ENCODE measurements around the gene PDE4DIP.
"Not testable (repeated sequence)": the region's sequence is repeated elsewhere in the genome, so short reads cannot be mapped to it uniquely, and the experiment has no call there.

Gene PDE4DIP

GRCh38 chr1:148844220-148844619, at the start of gene PDE4DIP:
Gene PDE4DIP, plus strand, starts transcription at chr1:148844428. Its CDS starts 347 bp downstream, at chr1:148844775.
- H3K36me3 ChIP-seq (ENCODE audit: insufficient read depth, low read length); H3K79me2 ChIP-seq (ENCODE audit: control insufficient read depth, insufficient read depth, low read length, unreplicated experiment); H2AFZ ChIP-seq (ENCODE audit: low read length, unreplicated experiment): not testable (repeated sequence)

GRCh38 chr1:148808268-148808928, 35.8 kb upstream of the PDE4DIP start:
- not testable (repeated sequence) for H3K27ac ChIP-seq (ENCODE audit: low read depth, low read length); H2AFZ ChIP-seq (ENCODE audit: low read length, unreplicated experiment); H3K36me3 ChIP-seq (ENCODE audit: insufficient read depth, low read length); H3K4me1 ChIP-seq (ENCODE audit: control insufficient read depth, insufficient read depth, low read length, unreplicated experiment); H3K4me3 ChIP-seq (ENCODE audit: low read depth, low read length); H3K79me2 ChIP-seq (ENCODE audit: control insufficient read depth, insufficient read depth, low read length, unreplicated experiment); H3K27me3 ChIP-seq (ENCODE audit: insufficient read depth, low read length)

More at GRCh38 chr1:148844220-148844619, at the start of gene PDE4DIP:
- not testable (repeated sequence) for H3K27me3 ChIP-seq (ENCODE audit: insufficient read depth, low read length); H3K27ac ChIP-seq (ENCODE audit: low read depth, low read length); H3K4me3 ChIP-seq (ENCODE audit: low read depth, low read length); H3K4me1 ChIP-seq (ENCODE audit: control insufficient read depth, insufficient read depth, low read length, unreplicated experiment)

DNA sequence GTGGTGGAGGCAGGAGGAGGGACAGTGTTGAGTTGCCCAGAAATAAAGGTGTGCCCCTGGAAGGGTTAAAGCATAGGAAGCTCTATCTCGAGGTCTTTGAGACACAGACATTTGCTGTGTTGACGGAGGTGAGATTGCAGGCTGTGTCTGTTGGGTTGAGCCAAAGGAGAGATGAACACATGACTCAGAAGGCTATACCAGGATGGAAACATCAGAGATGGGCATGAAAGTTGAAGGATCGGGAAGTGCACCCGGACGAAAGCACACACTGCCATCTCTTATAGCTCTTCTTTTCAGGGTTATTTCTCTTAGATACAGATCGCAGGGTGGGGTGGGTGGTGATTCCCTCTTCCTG, 35.3 kb upstream of the PDE4DIP start:
- not testable (repeated sequence) for H3K4me3 ChIP-seq (ENCODE audit: low read depth, low read length); H2AFZ ChIP-seq (ENCODE audit: low read length, unreplicated experiment); H3K79me2 ChIP-seq (ENCODE audit: control insufficient read depth, insufficient read depth, low read length, unreplicated experiment); H3K27me3 ChIP-seq (ENCODE audit: insufficient read depth, low read length); H3K27ac ChIP-seq (ENCODE audit: low read depth, low read length); H3K4me1 ChIP-seq (ENCODE audit: control insufficient read depth, insufficient read depth, low read length, unreplicated experiment); H3K36me3 ChIP-seq (ENCODE audit: insufficient read depth, low read length)

DNA sequence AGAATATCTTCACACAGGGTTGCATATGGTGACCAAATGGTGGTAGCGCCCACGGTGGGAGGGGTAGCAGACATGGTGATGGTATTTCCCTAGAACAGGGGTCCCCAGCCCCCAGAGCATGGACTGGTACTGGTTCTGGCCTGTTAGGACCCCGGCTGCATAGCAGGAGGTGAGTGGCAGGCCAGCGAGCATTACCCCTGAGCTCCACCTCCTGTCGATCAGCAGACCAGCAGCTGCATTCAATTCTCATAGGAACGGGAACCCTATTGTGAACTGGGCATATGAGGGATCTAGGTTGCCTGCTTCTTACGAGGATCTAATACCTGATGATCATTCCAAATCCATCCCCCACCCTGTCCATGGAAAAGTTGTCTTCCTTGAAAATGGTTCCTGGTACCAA, 22.0 kb upstream of the PDE4DIP start:
- not testable (repeated sequence) for H3K27ac ChIP-seq (ENCODE audit: low read depth, low read length); H2AFZ ChIP-seq (ENCODE audit: low read length, unreplicated experiment); H3K27me3 ChIP-seq (ENCODE audit: insufficient read depth, low read length); H3K79me2 ChIP-seq (ENCODE audit: control insufficient read depth, insufficient read depth, low read length, unreplicated experiment); H3K4me1 ChIP-seq (ENCODE audit: control insufficient read depth, insufficient read depth, low read length, unreplicated experiment); H3K4me3 ChIP-seq (ENCODE audit: low read depth, low read length); H3K36me3 ChIP-seq (ENCODE audit: insufficient read depth, low read length)

GRCh38 chr1:148823822-148824221, 20.4 kb upstream of the PDE4DIP start:
- not testable (repeated sequence) for H3K79me2 ChIP-seq (ENCODE audit: control insufficient read depth, insufficient read depth, low read length, unreplicated experiment); H3K4me3 ChIP-seq (ENCODE audit: low read depth, low read length); H2AFZ ChIP-seq (ENCODE audit: low read length, unreplicated experiment); H3K4me1 ChIP-seq (ENCODE audit: control insufficient read depth, insufficient read depth, low read length, unreplicated experiment); H3K36me3 ChIP-seq (ENCODE audit: insufficient read depth, low read length); H3K27ac ChIP-seq (ENCODE audit: low read depth, low read length); H3K27me3 ChIP-seq (ENCODE audit: insufficient read depth, low read length)

DNA sequence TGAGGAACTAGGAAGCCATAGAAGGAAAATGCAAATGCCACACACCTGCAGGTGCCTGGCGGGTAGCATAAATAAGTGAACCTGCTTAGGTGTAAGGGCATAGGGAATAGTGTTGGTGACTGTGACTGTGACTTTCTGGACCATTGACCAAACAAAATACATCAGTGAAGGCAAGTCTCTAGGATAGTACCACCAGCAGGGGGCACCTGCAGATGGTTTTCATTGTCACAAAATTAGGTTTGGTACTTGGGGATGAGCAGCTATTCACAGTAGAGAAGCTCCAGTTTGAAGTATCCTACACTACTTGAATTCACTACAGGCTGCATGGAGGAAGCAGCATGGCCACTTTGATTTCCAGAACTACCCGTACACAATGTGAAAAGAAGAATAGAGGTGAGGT, 19.2 kb upstream of the PDE4DIP start:
- H3K4me1 ChIP-seq (ENCODE audit: control insufficient read depth, insufficient read depth, low read length, unreplicated experiment); H3K27ac ChIP-seq (ENCODE audit: low read depth, low read length); H3K79me2 ChIP-seq (ENCODE audit: control insufficient read depth, insufficient read depth, low read length, unreplicated experiment); H3K4me3 ChIP-seq (ENCODE audit: low read depth, low read length); H2AFZ ChIP-seq (ENCODE audit: low read length, unreplicated experiment); H3K36me3 ChIP-seq (ENCODE audit: insufficient read depth, low read length); H3K27me3 ChIP-seq (ENCODE audit: insufficient read depth, low read length): not testable (repeated sequence)

DNA sequence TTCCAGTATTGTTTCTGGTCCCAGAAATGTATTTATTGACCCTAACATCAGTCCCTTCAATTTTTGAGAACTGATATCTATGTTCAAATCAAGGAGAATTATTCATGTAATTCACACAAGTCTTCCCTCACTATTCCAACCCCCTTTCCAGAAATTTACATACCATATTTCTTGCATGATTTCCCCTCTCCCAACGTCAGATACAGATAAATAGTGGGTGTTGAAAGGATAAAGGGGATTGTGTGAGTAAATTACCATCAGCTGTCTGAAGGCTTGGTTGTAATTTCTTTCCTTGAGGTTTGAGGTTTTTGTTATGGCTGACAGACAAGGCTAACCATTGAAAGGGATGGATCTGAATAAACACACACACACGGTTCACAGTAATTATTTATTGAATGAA, 15.7 kb upstream of the PDE4DIP start:
- not testable (repeated sequence) for H3K27me3 ChIP-seq (ENCODE audit: insufficient read depth, low read length); H3K36me3 ChIP-seq (ENCODE audit: insufficient read depth, low read length); H3K4me1 ChIP-seq (ENCODE audit: control insufficient read depth, insufficient read depth, low read length, unreplicated experiment); H3K4me3 ChIP-seq (ENCODE audit: low read depth, low read length); H3K79me2 ChIP-seq (ENCODE audit: control insufficient read depth, insufficient read depth, low read length, unreplicated experiment); H3K27ac ChIP-seq (ENCODE audit: low read depth, low read length); H2AFZ ChIP-seq (ENCODE audit: low read length, unreplicated experiment)

GRCh38 chr1:148828962-148829361, 15.3 kb upstream of the PDE4DIP start:
- H3K36me3 ChIP-seq (ENCODE audit: insufficient read depth, low read length); H2AFZ ChIP-seq (ENCODE audit: low read length, unreplicated experiment): not testable (repeated sequence)

GRCh38 chr1:148829365-148829764, 14.9 kb upstream of the PDE4DIP start:
- H3K4me1 ChIP-seq (ENCODE audit: control insufficient read depth, insufficient read depth, low read length, unreplicated experiment) = not testable (repeated sequence)

More at GRCh38 chr1:148828962-148829361, 15.3 kb upstream of the PDE4DIP start:
- H3K27ac ChIP-seq (ENCODE audit: low read depth, low read length); H3K27me3 ChIP-seq (ENCODE audit: insufficient read depth, low read length); H3K4me3 ChIP-seq (ENCODE audit: low read depth, low read length); H3K79me2 ChIP-seq (ENCODE audit: control insufficient read depth, insufficient read depth, low read length, unreplicated experiment); H3K4me1 ChIP-seq (ENCODE audit: control insufficient read depth, insufficient read depth, low read length, unreplicated experiment): not testable (repeated sequence)

DNA sequence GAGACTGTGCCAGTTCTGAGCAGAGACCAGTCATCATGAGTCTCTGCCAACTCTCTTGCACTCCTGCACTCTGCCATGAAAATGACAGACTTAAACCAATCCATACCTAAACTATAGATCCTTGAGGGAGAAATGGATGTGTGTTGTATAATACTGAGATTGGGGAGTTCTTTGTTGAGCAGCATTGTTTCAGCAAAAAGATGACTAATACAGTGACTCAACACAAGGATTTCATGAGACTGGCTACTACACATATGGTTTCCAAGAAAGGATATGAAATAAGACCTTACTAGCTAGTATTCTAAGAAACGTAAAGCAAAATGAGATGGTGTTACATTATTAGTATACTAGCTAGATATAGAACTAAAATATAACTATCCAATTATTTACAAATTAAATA, 3.0 kb upstream of the PDE4DIP start:
- H3K27ac ChIP-seq (ENCODE audit: low read depth, low read length); H3K79me2 ChIP-seq (ENCODE audit: control insufficient read depth, insufficient read depth, low read length, unreplicated experiment); H3K36me3 ChIP-seq (ENCODE audit: insufficient read depth, low read length); H2AFZ ChIP-seq (ENCODE audit: low read length, unreplicated experiment); H3K4me3 ChIP-seq (ENCODE audit: low read depth, low read length); H3K4me1 ChIP-seq (ENCODE audit: control insufficient read depth, insufficient read depth, low read length, unreplicated experiment); H3K27me3 ChIP-seq (ENCODE audit: insufficient read depth, low read length): not testable (repeated sequence)

More at GRCh38 chr1:148829365-148829764, 14.9 kb upstream of the PDE4DIP start:
- H2AFZ ChIP-seq (ENCODE audit: low read length, unreplicated experiment); H3K36me3 ChIP-seq (ENCODE audit: insufficient read depth, low read length); H3K4me3 ChIP-seq (ENCODE audit: low read depth, low read length); H3K27me3 ChIP-seq (ENCODE audit: insufficient read depth, low read length); H3K79me2 ChIP-seq (ENCODE audit: control insufficient read depth, insufficient read depth, low read length, unreplicated experiment); H3K27ac ChIP-seq (ENCODE audit: low read depth, low read length): not testable (repeated sequence)

DNA sequence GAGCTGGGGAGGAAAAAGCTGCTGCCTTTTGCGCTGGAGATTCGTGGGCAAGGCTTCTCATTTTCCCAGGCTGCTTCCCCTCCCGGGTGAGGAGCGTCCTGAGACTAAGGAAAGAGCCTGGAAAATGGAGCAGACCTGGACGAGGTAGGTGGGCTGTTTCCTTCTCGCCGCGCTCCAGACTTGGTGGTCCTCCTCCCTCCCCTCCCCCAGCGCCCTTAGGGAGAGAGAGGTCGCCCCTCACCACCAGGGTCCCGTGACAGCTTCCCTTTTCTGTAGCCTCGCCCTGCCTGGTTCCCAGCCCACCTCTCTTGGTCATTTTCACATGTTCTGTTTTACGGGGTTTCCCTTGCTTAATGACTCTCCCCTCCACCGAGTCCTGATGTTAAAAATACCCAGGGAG, 423 bp downstream of the PDE4DIP start:
- H3K4me1 ChIP-seq (ENCODE audit: control insufficient read depth, insufficient read depth, low read length, unreplicated experiment); H3K27ac ChIP-seq (ENCODE audit: low read depth, low read length); H2AFZ ChIP-seq (ENCODE audit: low read length, unreplicated experiment); H3K27me3 ChIP-seq (ENCODE audit: insufficient read depth, low read length); H3K79me2 ChIP-seq (ENCODE audit: control insufficient read depth, insufficient read depth, low read length, unreplicated experiment); H3K36me3 ChIP-seq (ENCODE audit: insufficient read depth, low read length); H3K4me3 ChIP-seq (ENCODE audit: low read depth, low read length): not testable (repeated sequence)

Data from ACC112 (cell line).